Activated CD4-positive, alpha-beta T cell treated with anti-CD3 and anti-CD28 coated beads, Interleukin-2, amount 10 ng/mL, durations not matched to agents 24 days and 14 days (primary cell): ENCODE data around the gene SLAMF1. TPM values are rescaled to one million over a fixed set of nuclear protein-coding genes. Genes with fewer than 3 reads are reported as not detected.

Source experiments
- DNase-seq: peaks from one replicate; pipeline ENCODE4 v3.0.0; 2022
- H3K27ac Mint-ChIP-seq: one replicate; pipeline ENCODE4 v1.8.0; 2022; ENCODE audit warnings: mild to moderate bottlenecking, mixed read lengths
- H3K27me3 Mint-ChIP-seq: one replicate; pipeline ENCODE4 v1.8.0; 2022; ENCODE audit warnings: mixed read lengths
- H3K36me3 Mint-ChIP-seq: one replicate; pipeline ENCODE4 v1.8.0; 2022; ENCODE audit warnings: low read depth, mild to moderate bottlenecking, mixed read lengths
- H3K4me1 Mint-ChIP-seq: one replicate; pipeline ENCODE4 v1.8.0; 2021; ENCODE audit warnings: mixed read lengths
- H3K4me3 Mint-ChIP-seq: one replicate; pipeline ENCODE4 v1.8.0; 2022; ENCODE audit warnings: mild to moderate bottlenecking, moderate library complexity, mixed read lengths
- H3K9me3 Mint-ChIP-seq: one replicate; pipeline ENCODE4 v1.8.0; 2021; ENCODE audit warnings: mixed read lengths
- intact Hi-C: fragments of 100-400 bp; cut with micrococcal nuclease; formaldehyde crosslinking; loops from one replicate; pipeline ENCODE4 v1.15.1; 2023
- total RNA-seq: library from RNA; stranded (reverse); gene quantifications from 2 replicates; pipeline ENCODE4 v1.2.3, GENCODE V29; 2022

The SLAMF1 gene
- total RNA-seq, 1 donor from 2014 or later: 114 TPM

DNA sequence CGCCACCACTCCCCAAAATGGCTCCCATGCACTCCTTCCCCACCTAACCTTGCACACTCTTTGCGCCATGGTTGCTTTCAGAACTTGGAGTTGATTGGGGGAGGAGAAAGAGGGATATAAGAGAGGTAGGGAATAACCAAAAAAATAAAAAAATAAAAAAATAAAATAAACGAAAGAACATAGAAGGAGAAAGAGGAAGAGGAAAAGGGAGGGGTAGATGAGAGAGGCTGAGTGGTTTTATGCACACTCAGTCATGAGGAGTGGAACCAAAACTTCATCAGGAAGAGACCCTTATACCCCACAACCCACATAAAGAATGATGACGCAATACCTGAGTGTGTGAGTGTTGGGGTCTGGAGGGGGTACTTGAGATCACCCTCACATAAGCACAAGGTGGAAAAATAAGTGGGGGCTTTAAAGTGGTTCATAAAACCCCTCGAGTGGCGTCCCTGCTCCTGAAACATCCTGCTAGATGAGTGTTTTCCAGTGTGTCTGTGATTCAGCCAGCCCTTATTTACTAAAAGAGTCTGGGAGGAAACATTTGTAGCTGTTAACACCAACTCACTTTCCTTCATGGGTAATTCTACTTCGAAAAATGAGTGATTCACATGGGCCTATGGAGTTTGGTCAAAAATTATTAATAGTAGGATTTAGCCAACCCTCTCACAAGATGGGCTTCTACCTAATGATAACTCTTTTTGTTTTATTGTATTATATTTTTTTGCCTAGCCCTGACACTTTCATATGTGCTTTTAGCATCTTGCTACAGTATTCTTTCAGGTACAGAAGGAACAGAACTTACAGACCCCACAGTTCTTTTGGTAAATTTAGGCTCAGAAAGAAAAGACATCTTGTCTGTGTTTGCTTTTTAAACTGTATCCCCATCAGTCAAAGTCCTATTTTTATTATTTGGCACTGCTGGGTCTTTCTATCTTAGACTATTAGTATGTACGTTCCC, 5.2 kb downstream of the SLAMF1 start:
- intact Hi-C loops: loop anchor here (2.0 to 10.0 kb wide), 3 partner anchors 23 to 1627 kb away; no protein-coding TSS in a partner anchor
- Mint-ChIP-seq H3K36me3 (peaks cover 83% of the 10 kb centered on the region), H3K27me3 (no peaks in the 10 kb centered on the region), H3K27ac (peak overlapping the region; percentile 98), H3K4me3 (peak overlapping the region; percentile 98), H3K9me3 (no peaks in the 10 kb centered on the region), H3K4me1 (peaks cover 62% of the 10 kb centered on the region)
- peak; percentile 78 for DNase-seq

- intact Hi-C loops: loop anchor here (1.0 to 10.0 kb wide), 4 partner anchors 13 to 1626 kb away; no protein-coding TSS in a partner anchor
Measured at GRCh38 chr1:160640359-160641123, 6.3 kb downstream of the SLAMF1 start.

GRCh38 chr1:160639652-160640051, 7.2 kb downstream of the SLAMF1 start:
- DNase-seq: no peak
- H3K4me3 Mint-ChIP-seq: peak overlapping the region; percentile 79
- H3K27ac Mint-ChIP-seq: peak overlapping the region; percentile 96
- intact Hi-C loops: loop anchor here (1.0 to 10.0 kb wide), 4 partner anchors 12 to 1625 kb away; no protein-coding TSS in a partner anchor
- no peaks in the 10 kb centered on the region for H3K9me3 Mint-ChIP-seq
- peaks cover 86% of the 10 kb centered on the region for H3K36me3 Mint-ChIP-seq
- H3K4me1 Mint-ChIP-seq: peaks cover 76% of the 10 kb centered on the region
- H3K27me3 Mint-ChIP-seq: no peaks in the 10 kb centered on the region

More at GRCh38 chr1:160640359-160641123, 6.3 kb downstream of the SLAMF1 start:
- peaks cover 70% of the 10 kb centered on the region for H3K4me1 Mint-ChIP-seq
- H3K9me3 Mint-ChIP-seq: no peaks in the 10 kb centered on the region
- H3K36me3 Mint-ChIP-seq: peaks cover 86% of the 10 kb centered on the region
- H3K4me3 Mint-ChIP-seq: peak overlapping the region; percentile 98
- peak overlapping the region; percentile 98 for H3K27ac Mint-ChIP-seq
- DNase-seq: peak; percentile 78
- H3K27me3 Mint-ChIP-seq: no peaks in the 10 kb centered on the region

GRCh38 chr1:160638926-160639325, 7.9 kb downstream of the SLAMF1 start:
- Mint-ChIP-seq H3K9me3 (no peaks in the 10 kb centered on the region), H3K27ac (peak overlapping the region; percentile 96), H3K36me3 (peaks cover 86% of the 10 kb centered on the region), H3K4me3 (peak overlapping the region; percentile 79), H3K4me1 (peaks cover 80% of the 10 kb centered on the region), H3K27me3 (no peaks in the 10 kb centered on the region)
- no peak for DNase-seq
- intact Hi-C loops: loop anchor here (1.0 kb wide), 2 partner anchors 8 to 34 kb away; partner anchors contain the start of gene SLAMF1

DNA sequence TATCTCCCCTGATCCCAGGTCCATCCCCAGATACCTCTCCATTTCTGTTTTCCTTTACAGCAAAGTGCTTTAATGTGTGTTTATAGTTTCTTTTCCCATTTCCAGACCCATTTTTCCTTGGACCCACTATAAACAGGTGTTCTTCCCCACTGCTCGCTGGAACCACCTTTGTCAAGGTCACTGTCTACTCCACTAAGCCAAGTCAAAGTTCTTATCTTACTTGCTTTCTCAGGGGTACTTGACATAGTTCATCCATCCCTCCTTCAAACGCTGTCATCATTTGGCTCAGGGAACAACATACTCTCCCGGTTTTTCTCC, 8.3 kb downstream of the SLAMF1 start:
- Mint-ChIP-seq H3K36me3 (peaks cover 86% of the 10 kb centered on the region), H3K4me1 (peaks cover 84% of the 10 kb centered on the region), H3K9me3 (no peaks in the 10 kb centered on the region), H3K27me3 (no peaks in the 10 kb centered on the region), H3K27ac (peak overlapping the region; percentile 96), H3K4me3 (peak overlapping the region; percentile 79)
- DNase-seq: no peak
- intact Hi-C loops: loop anchor here (1.0 kb wide), 2 partner anchors 9 to 35 kb away; partner anchors contain the start of gene SLAMF1

- peaks cover 86% of the 10 kb centered on the region for H3K36me3 Mint-ChIP-seq
- H3K27me3 Mint-ChIP-seq: no peaks in the 10 kb centered on the region
- intact Hi-C loops: loop anchor here (1.0 kb wide), 2 partner anchors 9 to 35 kb away; partner anchors contain the start of gene SLAMF1
- peak; percentile 89 for DNase-seq
- peak overlapping the region; percentile 79 for H3K4me3 Mint-ChIP-seq
- H3K27ac Mint-ChIP-seq: peak overlapping the region; percentile 96
- peaks cover 86% of the 10 kb centered on the region for H3K4me1 Mint-ChIP-seq
- H3K9me3 Mint-ChIP-seq: no peaks in the 10 kb centered on the region
Measured at GRCh38 chr1:160637821-160638539, 8.9 kb downstream of the SLAMF1 start.

DNA sequence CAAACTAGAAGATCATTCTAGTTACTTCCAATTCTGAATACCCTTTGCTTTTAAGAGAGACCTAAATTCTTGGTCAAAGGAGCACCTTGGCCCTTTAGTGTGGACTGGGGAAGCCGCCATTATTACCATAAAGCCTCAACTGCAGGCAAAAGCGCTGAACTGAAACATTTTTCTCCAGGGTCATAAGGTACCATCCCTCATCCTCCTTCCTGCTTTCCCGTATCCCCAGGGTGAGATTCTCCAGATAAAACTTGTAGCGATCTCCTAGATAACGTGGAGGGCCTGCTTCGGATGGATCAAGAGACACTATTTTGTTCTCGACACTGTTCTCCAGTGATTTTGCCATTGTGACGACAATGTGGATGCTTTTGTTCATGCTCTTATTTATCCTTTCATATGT, 9.8 kb downstream of the SLAMF1 start:
- Mint-ChIP-seq H3K4me1 (peaks cover 84% of the 10 kb centered on the region), H3K27me3 (no peaks in the 10 kb centered on the region), H3K4me3 (peak overlapping the region; percentile 79), H3K27ac (peak overlapping the region; percentile 96), H3K9me3 (no peaks in the 10 kb centered on the region), H3K36me3 (peaks cover 85% of the 10 kb centered on the region)
- intact Hi-C loops: no loop called here
- no peak for DNase-seq

DNA sequence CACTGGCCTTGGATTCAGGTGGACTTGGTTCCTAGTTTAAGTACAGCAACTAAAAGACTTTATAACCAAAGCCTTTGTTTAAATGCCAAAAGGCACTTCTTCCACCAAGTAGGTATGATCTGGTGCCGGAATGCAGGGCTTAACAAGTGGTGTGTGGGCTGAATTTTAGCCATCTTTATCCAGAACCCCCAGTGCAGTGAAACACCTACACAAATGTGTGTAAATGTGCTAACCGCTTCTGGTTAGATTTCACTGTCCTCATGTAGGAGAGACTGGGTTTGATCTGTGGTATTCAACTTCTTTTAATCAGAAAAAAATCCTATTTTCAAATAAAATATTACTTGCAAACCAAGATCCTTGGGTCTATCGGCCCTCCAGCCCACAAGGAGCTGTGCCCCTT, 10.3 kb downstream of the SLAMF1 start:
- H3K4me3 Mint-ChIP-seq: peak overlapping the region; percentile 20
- H3K4me1 Mint-ChIP-seq: peaks cover 85% of the 10 kb centered on the region
- no peaks in the 10 kb centered on the region for H3K27me3 Mint-ChIP-seq
- H3K36me3 Mint-ChIP-seq: peaks cover 89% of the 10 kb centered on the region
- no peaks in the 10 kb centered on the region for H3K9me3 Mint-ChIP-seq
- peak overlapping the region; percentile 96 for H3K27ac Mint-ChIP-seq
- intact Hi-C loops: no loop called here
- no peak for DNase-seq

DNA sequence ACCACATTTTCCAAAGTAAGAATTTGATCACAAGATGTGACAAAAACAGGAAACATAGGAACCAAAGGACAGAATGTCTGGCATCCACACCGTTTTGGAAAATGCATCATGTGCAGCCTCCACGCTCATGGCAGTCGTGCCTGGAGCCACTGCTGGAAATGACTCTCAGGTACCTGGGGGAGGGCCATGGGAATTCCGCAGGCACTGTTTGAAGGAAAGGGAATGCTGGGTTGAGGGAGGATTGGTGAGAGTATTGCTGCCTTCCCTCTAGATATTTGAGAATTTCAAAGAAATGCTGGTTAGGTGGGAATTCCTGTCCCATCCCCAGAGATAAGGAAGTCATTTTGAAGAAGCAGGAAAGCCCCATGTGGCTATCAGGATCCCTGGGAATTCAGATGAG, 10.8 kb downstream of the SLAMF1 start:
- intact Hi-C loops: no loop called here
- DNase-seq: no peak
- peaks cover 91% of the 10 kb centered on the region for H3K36me3 Mint-ChIP-seq
- no peaks in the 10 kb centered on the region for H3K27me3 Mint-ChIP-seq
- H3K27ac Mint-ChIP-seq: peak overlapping the region; percentile 72
- H3K9me3 Mint-ChIP-seq: no peaks in the 10 kb centered on the region
- peaks cover 87% of the 10 kb centered on the region for H3K4me1 Mint-ChIP-seq
- H3K4me3 Mint-ChIP-seq: peak overlapping the region; percentile 38

DNA sequence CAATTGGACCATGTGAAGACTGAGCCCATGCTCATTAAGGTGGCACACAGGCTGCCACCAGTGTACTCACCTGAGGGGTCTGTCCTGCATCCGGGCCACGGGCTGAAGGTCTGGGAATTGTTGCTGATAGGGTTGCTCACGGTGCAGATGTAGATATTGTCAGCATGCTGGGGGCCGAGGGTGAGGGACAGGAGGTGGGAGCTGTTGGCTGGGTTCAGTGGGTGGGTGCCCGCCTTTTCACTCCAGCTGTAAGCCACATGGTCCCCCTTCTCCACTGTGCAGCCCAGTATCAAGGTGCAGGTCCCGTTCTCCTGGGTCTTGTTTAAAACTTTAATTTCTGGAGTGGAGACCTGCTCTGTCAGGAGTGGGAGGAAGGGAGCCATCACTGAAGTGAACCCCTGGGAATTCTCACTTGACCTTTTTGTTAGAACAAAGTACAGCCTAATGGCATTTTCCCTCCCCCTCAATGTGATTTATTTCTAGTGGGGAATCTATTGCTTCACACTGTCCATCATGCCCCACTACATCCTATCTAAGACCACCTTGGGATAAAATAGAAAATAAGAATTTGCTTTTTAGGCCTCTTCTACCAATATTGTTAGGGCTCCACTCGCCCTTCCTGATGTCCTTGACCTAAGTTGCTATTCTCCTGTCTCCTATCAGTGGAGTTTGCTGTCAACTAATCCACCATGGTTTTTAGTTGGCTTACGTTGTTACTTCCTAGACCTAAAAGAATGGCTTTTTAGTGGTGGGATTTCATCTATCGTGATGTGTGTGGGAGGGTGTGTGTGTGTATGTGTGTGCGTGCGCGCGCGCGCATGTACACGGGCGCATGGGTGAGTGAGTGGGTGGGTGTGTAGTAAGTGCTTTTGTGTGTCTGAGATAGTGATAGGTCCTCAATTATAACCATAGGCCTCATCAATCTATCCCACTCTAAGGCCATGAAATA, 12.0 kb downstream of the SLAMF1 start:
- H3K27me3 Mint-ChIP-seq: no peaks in the 10 kb centered on the region
- no peak for DNase-seq
- H3K27ac Mint-ChIP-seq: peak overlapping the region; percentile 84
- H3K4me1 Mint-ChIP-seq: peaks cover 90% of the 10 kb centered on the region
- H3K9me3 Mint-ChIP-seq: no peaks in the 10 kb centered on the region
- peaks cover 94% of the 10 kb centered on the region for H3K36me3 Mint-ChIP-seq
- H3K4me3 Mint-ChIP-seq: peak overlapping the region; percentile 63
- intact Hi-C loops: no loop called here

GRCh38 chr1:160633330-160633903, 13.4 kb downstream of the SLAMF1 start:
- H3K4me1 Mint-ChIP-seq: peaks cover 88% of the 10 kb centered on the region
- peak overlapping the region; percentile 71 for H3K4me3 Mint-ChIP-seq
- peak overlapping the region; percentile 84 for H3K27ac Mint-ChIP-seq
- intact Hi-C loops: no loop called here
- H3K36me3 Mint-ChIP-seq: peaks cover 89% of the 10 kb centered on the region
- H3K9me3 Mint-ChIP-seq: no peaks in the 10 kb centered on the region
- no peak for DNase-seq
- H3K27me3 Mint-ChIP-seq: no peaks in the 10 kb centered on the region

GRCh38 chr1:160631983-160632625, 14.7 kb downstream of the SLAMF1 start:
- H3K4me3 Mint-ChIP-seq: peak overlapping the region; percentile 53
- H3K36me3 Mint-ChIP-seq: peaks cover 88% of the 10 kb centered on the region
- H3K27me3 Mint-ChIP-seq: no peaks in the 10 kb centered on the region

More at GRCh38 chr1:160631983-160632625, 14.7 kb downstream of the SLAMF1 start:
- intact Hi-C loops: no loop called here
- H3K4me1 Mint-ChIP-seq: peaks cover 86% of the 10 kb centered on the region
- H3K9me3 Mint-ChIP-seq: peaks cover 8% of the 10 kb centered on the region
- peak overlapping the region; percentile 99 for H3K27ac Mint-ChIP-seq
- DNase-seq: no peak
